Stomach (tissue), 4 donors: Measurements from ENCODE around the gene SMIM24.

Experiments
- CTCF ChIP-seq, 7 experiments: fragments of 450-650 bp in 4 of 7; fragments of 200-600 bp in 3 of 7; sonication (generic) in 3 of 7; IDR thresholded peaks; one replicate each; pipeline ENCODE4 v1.5.1; 2016 to 2019; ENCODE audit warnings: antibody characterized with exemption in 7 of 7, control low read depth in 2 of 7, mild to moderate bottlenecking in 1 of 7
- POLR2A ChIP-seq, 4 donors: fragments of 450-650 bp; IDR thresholded peaks; one replicate each; pipeline ENCODE4 v1.6.1; 2016; ENCODE audit warnings: antibody characterized with exemption in 4 of 4, control low read depth in 2 of 4, mild to moderate bottlenecking in 1 of 4, moderate library complexity in 1 of 4

GRCh38 chr19:3527238-3527910, 47.0 kb upstream of the SMIM24 start:
- TF ChIP-seq CTCF (IDR thresholded peaks at IDR 0.05) = no peak
- TF ChIP-seq POLR2A (IDR thresholded peaks at IDR 0.05) = no peak
